Endothelial cell (in vitro differentiated cells): ENCODE data around the gene ACSL3. TPM values are rescaled to one million over a fixed set of nuclear protein-coding genes. Genes with fewer than 3 reads are reported as not detected.

Experiments
- DNase-seq: peaks from one replicate; pipeline ENCODE4 v3.0.0; 2021; ENCODE audit warnings: low spot score
- H3K27ac Mint-ChIP-seq: one replicate; pipeline ENCODE4 v1.8.0; 2021; ENCODE audit warnings: mixed read lengths, inconsistent platforms; ENCODE audit not compliant: unreplicated experiment
- H3K27me3 Mint-ChIP-seq: one replicate; pipeline ENCODE4 v1.8.0; 2021; ENCODE audit warnings: mild to moderate bottlenecking, moderate library complexity, mixed read lengths, inconsistent platforms; ENCODE audit not compliant: unreplicated experiment
- H3K36me3 Mint-ChIP-seq: one replicate; pipeline ENCODE4 v1.8.0; 2021; ENCODE audit warnings: mild to moderate bottlenecking, low read depth, mixed read lengths, inconsistent platforms; ENCODE audit not compliant: unreplicated experiment
- H3K4me1 Mint-ChIP-seq: one replicate; pipeline ENCODE4 v1.8.0; 2021; ENCODE audit warnings: mild to moderate bottlenecking, mixed read lengths, inconsistent platforms; ENCODE audit not compliant: unreplicated experiment
- H3K4me3 Mint-ChIP-seq: one replicate; pipeline ENCODE4 v1.8.0; 2021; ENCODE audit warnings: mild to moderate bottlenecking, mixed read lengths, inconsistent platforms; ENCODE audit not compliant: unreplicated experiment
- H3K9me3 Mint-ChIP-seq: one replicate; pipeline ENCODE4 v1.8.0; 2021; ENCODE audit warnings: mixed read lengths, inconsistent platforms; ENCODE audit not compliant: unreplicated experiment
- CTCF ChIP-seq: fragments of 200-600 bp; sonication (generic); IDR thresholded peaks from one replicate; pipeline ENCODE4 v1.5.0; 2021; ENCODE audit warnings: antibody characterized with exemption; ENCODE audit not compliant: unreplicated experiment
- total RNA-seq: library from RNA; stranded (reverse); fragmentation: NEBNext Ultra II Directional; extraction: Animal tissue kit (Norgen Biotek cat#: 25700); gene quantifications from one replicate; pipeline ENCODE4 v1.2.1, GENCODE V29; 2021; ENCODE audit not compliant: unreplicated experiment

Gene ACSL3
- total RNA-seq, 1 donor from 2014 or later: 163 TPM

- H3K36me3 Mint-ChIP-seq: no peaks in the 10 kb centered on the region
- TF ChIP-seq CTCF: no peak
These were observed 8.7 kb upstream of the ACSL3 start for GRCh38 chr2:222851956-222852617.

GRCh38 chr2:222854773-222855700 lies 5.8 kb upstream of the ACSL3 start:
- Mint-ChIP-seq H3K27me3 (no peaks in the 10 kb centered on the region), H3K4me1 (peaks cover 5% of the 10 kb centered on the region), H3K36me3 (no peaks in the 10 kb centered on the region), H3K27ac (no peak overlapping the region), H3K9me3 (no peaks in the 10 kb centered on the region), H3K4me3 (no peak overlapping the region)
- DNase-seq: no peak
- TF ChIP-seq CTCF: no peak

More at GRCh38 chr2:222851956-222852617, 8.7 kb upstream of the ACSL3 start:
- no peaks in the 10 kb centered on the region for H3K9me3 Mint-ChIP-seq
- no peak overlapping the region for H3K4me3 Mint-ChIP-seq
- no peaks in the 10 kb centered on the region for H3K4me1 Mint-ChIP-seq
- H3K27ac Mint-ChIP-seq: no peak overlapping the region
- H3K27me3 Mint-ChIP-seq: no peaks in the 10 kb centered on the region
- DNase-seq: no peak

- Mint-ChIP-seq H3K27me3 (peaks cover 4% of the 10 kb centered on the region), H3K4me3 (peak overlapping the region; percentile 85), H3K36me3 (peaks cover 4% of the 10 kb centered on the region), H3K4me1 (peaks cover 12% of the 10 kb centered on the region), H3K9me3 (no peaks in the 10 kb centered on the region), H3K27ac (peak overlapping the region; percentile 84)
- no peak for TF ChIP-seq CTCF
- peak; percentile 31 for DNase-seq
These were observed 837 bp upstream of the ACSL3 start for GRCh38 chr2:222859786-222860612.

- H3K27me3 Mint-ChIP-seq: peaks cover 4% of the 10 kb centered on the region
- no peaks in the 10 kb centered on the region for H3K9me3 Mint-ChIP-seq
- TF ChIP-seq CTCF: no peak
- DNase-seq: peak; percentile 16
- H3K4me3 Mint-ChIP-seq: no peak overlapping the region
- peaks cover 24% of the 10 kb centered on the region for H3K4me1 Mint-ChIP-seq
- H3K36me3 Mint-ChIP-seq: peaks cover 4% of the 10 kb centered on the region
- H3K27ac Mint-ChIP-seq: peak overlapping the region; percentile 94
These were observed 722 bp downstream of the ACSL3 start for GRCh38 chr2:222861411-222862105.
